CD4-positive, alpha-beta T cell (primary cell): ENCODE measurements around the gene DLEC1. TPM values are rescaled to one million over a fixed set of nuclear protein-coding genes. Genes with fewer than 3 reads are reported as not detected.
A peak's percentile ranks its signal among the peaks of the same experiment; 100 is the strongest.

Source experiments
- ATAC-seq: fragments of 200-7000 bp; cut with Tn5 transposase; one replicate; pipeline ENCODE4 v1.10.0; 2022; ENCODE audit warnings: mild to moderate bottlenecking; ENCODE audit not compliant: poor library complexity
- CTCF ChIA-PET: fragments of 350-600 bp; sonication (Branson Sonifier 250); formaldehyde crosslinking; loops from one replicate; lab custom pipeline; 2021; ENCODE audit warnings: antibody characterized with exemption, inconsistent platforms; lab: Charles Lee
- POLR2A ChIA-PET: fragments of 350-600 bp; sonication (Branson Sonifier 250); formaldehyde crosslinking; loops from one replicate; lab custom pipeline; 2021; ENCODE audit warnings: antibody characterized with exemption, inconsistent platforms; lab: Charles Lee
- DNase-seq, 14 experiments: peaks; one replicate each; pipeline ENCODE4 v3.0.0-alpha.2; 2013 to 2020; ENCODE audit warnings: mixed read lengths in 2 of 14
- H3K27ac ChIP-seq, 2 donors: one replicate each; pipeline versions ENCODE4 v1.5.1 to v1.7.0; 2013; ENCODE audit warnings: low read length in 2 of 2, low read depth in 1 of 2, mild to moderate bottlenecking in 1 of 2
- H3K27me3 ChIP-seq, 2 experiments: 1 replicate in 1 of 2; 2 replicates in 1 of 2; pipeline versions ENCODE4 v1.6.1 to v1.7.0; 2013; ENCODE audit warnings: low read length in 2 of 2, control low read depth in 1 of 2, mild to moderate bottlenecking in 1 of 2, moderate library complexity in 1 of 2; ENCODE audit not compliant: insufficient read depth in 2 of 2, control insufficient read depth in 1 of 2
- H3K36me3 ChIP-seq: one replicate; pipeline ENCODE4 v1.6.1; 2013; ENCODE audit warnings: low read length, control low read depth; ENCODE audit not compliant: insufficient read depth
- H3K4me1 ChIP-seq: one replicate; pipeline ENCODE4 v1.6.1; 2013; ENCODE audit warnings: low read length, control low read depth; ENCODE audit not compliant: insufficient read depth
- H3K4me3 ChIP-seq: one replicate; pipeline ENCODE4 v1.5.1; 2013; ENCODE audit warnings: mild to moderate bottlenecking, low read length, moderate library complexity
- H3K9me3 ChIP-seq, 2 experiments: 1 replicate in 1 of 2; 2 replicates in 1 of 2; pipeline versions ENCODE4 v1.6.1 to v1.7.0; 2013; ENCODE audit warnings: low read length in 2 of 2, mild to moderate bottlenecking in 2 of 2, control low read depth in 1 of 2, moderate library complexity in 1 of 2; ENCODE audit not compliant: control insufficient read depth in 1 of 2, insufficient read depth in 1 of 2
- H3K27ac Mint-ChIP-seq: one replicate; pipeline ENCODE4 v1.8.0; 2020; ENCODE audit warnings: mixed read lengths
- H3K27me3 Mint-ChIP-seq: one replicate; pipeline ENCODE4 v1.8.0; 2021; ENCODE audit warnings: mixed read lengths
- H3K36me3 Mint-ChIP-seq: one replicate; pipeline ENCODE4 v1.8.0; 2021; ENCODE audit warnings: low read depth, mixed read lengths
- H3K4me1 Mint-ChIP-seq: one replicate; pipeline ENCODE4 v1.8.0; 2021; ENCODE audit warnings: low read depth, mixed read lengths
- H3K4me3 Mint-ChIP-seq: one replicate; pipeline ENCODE4 v1.8.0; 2020; ENCODE audit warnings: mild to moderate bottlenecking, mixed read lengths
- H3K9me3 Mint-ChIP-seq: one replicate; pipeline ENCODE4 v1.8.0; 2020; ENCODE audit warnings: mixed read lengths
- CTCF ChIP-seq: fragments of 200-600 bp; IDR thresholded peaks from one replicate; pipeline ENCODE4 v1.8.0; 2022; ENCODE audit warnings: antibody characterized with exemption, mild to moderate bottlenecking
- intact Hi-C, 2 experiments: fragments of 100-400 bp; cut with DNase I in 1 of 2; cut with micrococcal nuclease in 1 of 2; formaldehyde crosslinking; loops; one replicate each; pipeline versions ENCODE4 v1.15.1 to v1.9.0; 2023 to 2025; cut with DNase I, micrococcal nuclease
- total RNA-seq, 174 experiments: library from RNA in 2 of 174; stranded (reverse) in 2 of 174; gene quantifications; one replicate each; pipeline ENCODE4 v1.2.3 and lab custom pipeline; 2021 to 2026

Gene DLEC1
- total RNA-seq, 2 experiments from 2014 or later: 4.4 to 5.1 TPM

- H3K36me3 Mint-ChIP-seq: peaks cover 71% of the 10 kb centered on the region
- no peak for TF ChIP-seq CTCF
- H3K27me3 ChIP-seq: no peaks in the 10 kb centered on the region
- H3K4me1 ChIP-seq: peaks cover 13% of the 10 kb centered on the region
- H3K27ac Mint-ChIP-seq: no peak overlapping the region
- ChIA-PET CTCF (no interaction called here), POLR2A (no interaction called here)
- no peak overlapping the region for H3K27ac ChIP-seq
- intact Hi-C loops: no loop called here
- H3K27me3 Mint-ChIP-seq: no peaks in the 10 kb centered on the region
- H3K4me3 Mint-ChIP-seq: no peak overlapping the region
- H3K4me1 Mint-ChIP-seq: peaks cover 11% of the 10 kb centered on the region
- DNase-seq (no peak), ATAC-seq (no peak)
- no peaks in the 10 kb centered on the region for H3K9me3 Mint-ChIP-seq
- peaks cover 63% of the 10 kb centered on the region for H3K36me3 ChIP-seq
- peaks cover 7 to 23% of the 10 kb centered on the region in 2 experiments for H3K9me3 ChIP-seq
- no peak overlapping the region for H3K4me3 ChIP-seq
Observed at GRCh38 chr3:38017445-38018295, 21.3 kb upstream of the DLEC1 start.

- POLR2A ChIA-PET: no interaction called here
- ATAC-seq (no peak), DNase-seq (peak in 1 of 14 experiments; percentile 1)
- H3K4me3 ChIP-seq: no peak overlapping the region
- Mint-ChIP-seq H3K36me3 (peaks cover 69% of the 10 kb centered on the region), H3K9me3 (no peaks in the 10 kb centered on the region), H3K27me3 (no peaks in the 10 kb centered on the region), H3K27ac (no peak overlapping the region), H3K4me3 (no peak overlapping the region), H3K4me1 (peaks cover 20% of the 10 kb centered on the region)
- H3K27me3 ChIP-seq: no peaks in the 10 kb centered on the region
- H3K27ac ChIP-seq: no peak overlapping the region
- intact Hi-C loops: no loop called here
- peaks cover 23% of the 10 kb centered on the region for H3K4me1 ChIP-seq
- no peak for TF ChIP-seq CTCF
- CTCF ChIA-PET: no interaction called here
- H3K9me3 ChIP-seq: peaks cover 7 to 23% of the 10 kb centered on the region in 2 experiments
- H3K36me3 ChIP-seq: peaks cover 61% of the 10 kb centered on the region
Observed at GRCh38 chr3:38018296-38019266, 20.4 kb upstream of the DLEC1 start.

- no peak overlapping the region for H3K27ac ChIP-seq
- Mint-ChIP-seq H3K27me3 (no peaks in the 10 kb centered on the region), H3K4me3 (no peak overlapping the region), H3K27ac (peak overlapping the region; percentile 89), H3K4me1 (peaks cover 30% of the 10 kb centered on the region), H3K36me3 (peaks cover 61% of the 10 kb centered on the region), H3K9me3 (no peaks in the 10 kb centered on the region)
- H3K36me3 ChIP-seq: peaks cover 50% of the 10 kb centered on the region
- no peak for TF ChIP-seq CTCF
- peaks cover 30% of the 10 kb centered on the region for H3K4me1 ChIP-seq
- peaks cover 7 to 23% of the 10 kb centered on the region in 2 experiments for H3K9me3 ChIP-seq
- intact Hi-C loops: no loop called here
- POLR2A ChIA-PET: no interaction called here
- peak in 2 of 14 experiments; percentile 0 to 2 for DNase-seq
- no peak overlapping the region for H3K4me3 ChIP-seq
- no peak for ATAC-seq
- H3K27me3 ChIP-seq: no peaks in the 10 kb centered on the region
- CTCF ChIA-PET: no interaction called here
Observed at GRCh38 chr3:38019658-38020341, 19.2 kb upstream of the DLEC1 start.
